ENCODE measurements around the gene ELK3.

Gene ELK3

DNA sequence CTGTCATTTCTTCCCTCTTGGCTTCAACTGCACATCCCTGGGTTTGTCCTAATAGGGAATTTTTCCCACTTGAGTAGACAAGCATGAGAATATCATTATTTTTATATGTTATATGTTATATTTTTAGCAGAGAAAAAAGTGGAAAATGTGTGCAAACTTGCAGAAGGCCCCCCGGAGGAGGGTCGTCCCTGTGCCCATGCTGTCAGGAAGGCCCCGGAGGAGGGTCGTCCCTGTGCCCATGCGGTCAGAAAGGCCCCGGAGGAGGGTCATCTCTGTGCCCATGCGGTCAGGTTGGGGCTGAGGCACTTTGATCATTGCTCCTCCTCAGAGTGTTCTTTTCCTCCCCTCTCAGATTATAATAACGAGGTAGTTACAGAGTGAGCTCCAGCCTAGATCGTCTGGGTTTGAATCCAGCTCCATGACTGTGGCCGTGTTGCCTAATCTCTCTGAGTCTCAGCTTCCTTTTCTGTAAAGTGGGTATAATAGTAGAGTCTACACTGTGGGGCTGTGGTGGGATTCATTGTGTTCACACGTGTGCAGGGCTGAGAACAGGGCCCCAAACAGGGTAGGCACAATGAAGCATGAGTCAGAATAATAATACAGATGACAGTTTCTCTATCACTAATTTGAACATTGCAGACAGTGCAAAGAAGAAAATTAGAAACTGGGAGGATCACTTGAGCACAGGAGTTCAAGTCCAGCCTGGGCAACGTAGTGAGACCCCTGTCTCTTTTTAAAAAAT, 33.4 kb downstream of the ELK3 start:
- H3K27ac ChIP-seq, result no peak overlapping the region
- TF ChIP-seq ZFX (IDR thresholded peaks at IDR 0.05) (no peak), CTCF (conservative IDR thresholded peaks at IDR 0.05) (no peak)

DNA sequence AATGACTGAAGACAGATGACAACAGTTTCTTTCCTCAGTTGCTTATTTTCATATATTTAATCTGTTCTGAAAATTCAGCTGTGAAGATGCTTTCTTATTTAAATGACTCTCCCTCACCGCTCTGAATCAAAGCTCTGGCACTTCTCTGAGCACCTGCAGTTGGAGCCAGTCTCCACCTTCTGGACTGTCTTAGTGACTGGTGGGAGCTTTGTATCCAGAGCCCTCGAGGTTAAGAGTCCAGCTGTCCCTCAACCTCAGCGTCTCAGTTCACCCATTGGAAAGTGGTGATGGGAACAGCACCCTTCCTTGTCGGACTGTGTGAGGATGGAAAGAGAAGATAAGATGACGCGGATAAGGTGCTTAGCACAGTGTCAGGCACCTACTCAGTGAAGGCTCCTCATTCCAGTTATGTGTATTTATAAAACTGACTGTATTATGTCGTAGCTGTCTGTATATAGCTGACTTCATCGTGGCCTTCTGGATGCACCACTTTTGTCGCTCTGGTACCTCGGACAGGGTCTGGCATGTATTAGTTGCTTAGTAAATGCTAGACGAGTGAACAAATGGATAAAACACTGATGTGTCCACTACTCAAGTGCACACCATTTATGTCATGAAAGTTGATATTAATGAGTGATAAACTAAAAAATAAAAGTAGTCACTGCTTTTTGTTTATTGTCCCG, 34.5 kb downstream of the ELK3 start:
- no peak overlapping the region for H3K27ac ChIP-seq
- TF ChIP-seq CTCF (conservative IDR thresholded peaks at IDR 0.05) (no peak), ZFX (IDR thresholded peaks at IDR 0.05) (no peak)

GRCh38 chr12:96230646-96231045, 36.5 kb downstream of the ELK3 start:
- TF ChIP-seq ZFX (IDR thresholded peaks at IDR 0.05) (no peak), CTCF (conservative IDR thresholded peaks at IDR 0.05) (no peak)
- H3K27ac ChIP-seq, result no peak overlapping the region

DNA sequence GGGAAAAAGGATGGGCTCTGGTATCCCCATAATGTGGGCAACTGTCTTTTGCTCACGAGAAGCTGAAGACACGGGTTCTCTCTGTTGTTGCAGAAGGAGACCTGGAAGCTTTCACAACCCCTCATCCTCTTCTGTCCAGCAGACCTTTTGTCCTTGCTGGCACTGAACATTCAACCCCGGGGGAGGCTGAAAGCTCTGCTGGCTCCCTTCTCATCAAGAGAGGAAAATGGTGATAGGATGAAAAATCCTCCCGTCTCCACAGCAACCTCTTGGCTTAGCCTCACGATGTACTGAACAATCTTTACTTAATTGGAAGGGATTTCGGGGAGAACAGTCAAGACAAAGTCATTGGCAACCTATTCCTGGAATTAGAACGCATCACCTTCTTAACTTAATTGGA, 39.0 kb downstream of the ELK3 start:
- no peak for TF ChIP-seq CTCF (conservative IDR thresholded peaks at IDR 0.05)
- TF ChIP-seq ZFX (IDR thresholded peaks at IDR 0.05), result no peak
- H3K27ac ChIP-seq, result no peak overlapping the region

DNA sequence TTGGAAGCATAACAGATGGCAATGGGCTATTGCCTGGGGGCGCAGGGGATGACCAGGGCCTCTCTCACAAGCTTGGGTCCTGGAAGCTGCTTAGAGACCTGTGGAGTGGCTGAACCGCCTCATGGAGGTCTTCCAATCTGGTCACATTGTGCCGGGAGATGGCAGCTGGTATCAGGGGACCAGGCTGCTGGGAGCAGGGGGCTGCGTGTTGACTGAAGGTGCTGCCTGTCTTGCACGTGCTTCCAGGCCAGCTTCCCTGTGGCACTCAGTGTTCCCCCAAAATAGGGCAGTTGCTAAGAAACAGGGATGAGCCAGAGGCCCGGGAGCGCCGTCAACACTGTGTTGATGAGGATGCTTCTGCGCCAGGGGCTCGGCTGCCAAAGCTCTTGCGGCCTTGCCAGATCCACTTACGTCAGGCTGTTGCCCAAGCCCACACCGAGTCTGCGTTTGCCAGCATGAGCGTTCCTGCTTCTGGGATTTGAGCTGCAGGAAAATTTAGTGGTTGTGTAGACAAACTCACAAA, 39.8 kb downstream of the ELK3 start:
- no peak overlapping the region for H3K27ac ChIP-seq
- TF ChIP-seq ZFX (IDR thresholded peaks at IDR 0.05) (no peak), CTCF (conservative IDR thresholded peaks at IDR 0.05) (no peak)

DNA sequence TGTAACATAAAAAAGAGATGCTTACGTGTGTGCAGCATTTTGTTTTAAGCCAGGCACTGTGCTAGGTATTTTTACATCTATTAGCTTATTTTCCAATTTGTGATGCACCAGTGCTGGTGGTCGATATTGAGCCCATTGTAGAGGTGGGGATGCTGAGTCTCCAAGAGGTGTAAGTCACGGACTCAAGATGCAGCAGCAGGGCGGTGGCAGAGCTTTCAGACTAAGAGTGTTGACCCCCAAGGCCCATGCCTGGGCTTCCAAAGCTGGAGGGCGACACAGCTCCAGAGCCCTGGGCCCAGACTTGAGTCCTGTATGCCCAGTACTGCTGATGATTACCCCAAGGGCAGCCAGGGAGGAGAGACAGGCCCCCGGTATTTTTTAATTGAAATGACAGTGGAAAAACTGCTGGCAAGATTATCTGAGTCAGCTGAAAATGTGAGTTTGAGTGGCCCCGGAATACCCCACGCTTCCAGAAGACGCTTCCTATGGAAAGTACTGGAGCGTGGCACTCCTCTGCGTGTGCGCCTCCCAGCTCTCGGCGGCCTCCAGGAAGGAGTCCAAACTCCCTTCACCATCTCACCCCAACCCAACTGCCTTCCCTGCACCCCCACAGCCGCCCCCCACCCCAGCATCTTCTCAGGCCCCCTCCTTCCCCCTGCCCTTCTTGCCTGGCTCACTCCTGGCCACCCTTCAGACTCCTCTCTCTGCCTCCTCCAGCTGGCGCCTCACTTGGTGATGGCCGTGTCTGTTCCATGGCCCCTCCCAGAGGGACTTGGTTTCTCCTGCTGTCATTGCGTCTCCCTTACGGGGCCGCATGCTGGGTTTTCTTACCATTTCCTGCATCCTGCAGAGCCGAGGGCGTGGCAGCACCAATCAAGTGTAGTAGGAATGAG, 40.7 kb downstream of the ELK3 start:
- no peak overlapping the region for H3K27ac ChIP-seq
- TF ChIP-seq CTCF (conservative IDR thresholded peaks at IDR 0.05), result no peak
- TF ChIP-seq ZFX (IDR thresholded peaks at IDR 0.05), result no peak

Data from C4-2B (cell line).